ENCODE measurements around the gene CDH4. TPM values are rescaled to one million over a fixed set of nuclear protein-coding genes. Genes with fewer than 3 reads are reported as not detected.

The CDH4 gene
- total and polyA plus RNA-seq, 2 donors (not counting 3 experiments of a cell fraction or from before 2014, with no cell fraction given) = 0.17 to 0.51 TPM

DNA sequence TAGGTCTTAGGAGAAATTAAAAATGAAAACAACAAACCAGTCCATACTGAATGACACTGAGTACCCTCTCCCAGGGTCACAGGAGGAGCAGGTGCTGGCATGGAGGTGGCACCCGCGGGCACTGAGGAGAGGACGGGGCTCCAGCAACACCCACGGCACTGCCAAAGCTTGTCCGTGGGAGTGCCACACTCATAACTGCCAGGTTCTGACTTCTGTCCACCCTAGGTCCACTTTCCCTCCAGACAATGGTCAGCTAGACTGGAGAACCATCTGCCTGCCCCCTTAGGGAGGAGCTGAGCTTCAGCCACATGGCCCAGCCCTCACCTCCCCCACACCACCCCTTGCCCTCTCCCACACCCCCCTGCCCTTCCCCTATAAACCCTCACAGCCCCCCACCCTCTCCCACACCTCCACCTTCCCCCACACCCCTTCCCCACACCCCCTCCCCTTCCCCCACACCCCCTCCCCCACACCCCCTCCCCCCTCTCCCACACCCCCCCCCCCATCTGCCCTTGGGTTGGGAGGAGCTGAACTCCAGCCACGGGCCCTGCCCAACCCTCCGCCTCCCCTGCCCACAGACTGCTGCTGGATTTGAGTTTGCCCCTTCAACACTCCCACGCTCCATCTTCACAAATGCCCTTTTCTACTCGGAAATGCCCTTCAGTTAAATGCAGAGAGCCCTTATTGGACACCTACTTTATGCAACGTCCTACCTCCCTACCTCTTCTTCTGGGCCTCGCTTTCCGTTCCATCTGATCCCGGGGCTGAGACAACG lies 684.1 kb downstream of the CDH4 start:
- H3K79me2 ChIP-seq (ENCODE audit: control insufficient read depth, insufficient read depth, low read length) = no peaks in the 10 kb centered on the region
- no peak for DNase-seq (ENCODE audit: low read depth, low spot score)
- no peak overlapping the region for H2AFZ ChIP-seq (ENCODE audit: low read depth, low read length)
- no peaks in the 10 kb centered on the region for H4K20me1 ChIP-seq (replicated peaks; ENCODE audit: control insufficient read depth, extremely low read depth, insufficient read depth, low read length)
- no peaks in the 10 kb centered on the region for H3K4me1 ChIP-seq (ENCODE audit: control insufficient read depth, extremely low read depth, insufficient read depth, low read length)
- H3K4me3 ChIP-seq (replicated peaks in 1 of 3; ENCODE audit: insufficient read depth in 1 of 3, low read depth in 1 of 3, low read length in 3 of 3) = no peak overlapping the region
- no peak for FAIRE-seq
- no peaks in the 10 kb centered on the region for H3K9me1 ChIP-seq (replicated peaks; ENCODE audit: control insufficient read depth, extremely low read depth, insufficient read depth, low read length)
- no TSS peak for BruUV-seq (replicated peaks)
- no peak for TF ChIP-seq FOS (IDR thresholded peaks at IDR 0.05; ENCODE audit: borderline replicate concordance, insufficient read depth, low read length)
- no peak for TF ChIP-seq JUN (IDR thresholded peaks at IDR 0.05; ENCODE audit: borderline replicate concordance, insufficient read depth, insufficient read length, low read depth)
- TF ChIP-seq MYC (IDR thresholded peaks at IDR 0.05; ENCODE audit: low read depth, low read length) = no peak
- TF ChIP-seq GATA2 (IDR thresholded peaks at IDR 0.05; ENCODE audit: insufficient read depth, insufficient read length, low read depth, low read length) = no peak
- TF ChIP-seq POLR2A (IDR thresholded peaks at IDR 0.05; ENCODE audit: low read depth, low read length) = no peak
- TF ChIP-seq MAX (IDR thresholded peaks at IDR 0.05; ENCODE audit: insufficient read depth, insufficient read length) = no peak
- TF ChIP-seq, protein P1, sequence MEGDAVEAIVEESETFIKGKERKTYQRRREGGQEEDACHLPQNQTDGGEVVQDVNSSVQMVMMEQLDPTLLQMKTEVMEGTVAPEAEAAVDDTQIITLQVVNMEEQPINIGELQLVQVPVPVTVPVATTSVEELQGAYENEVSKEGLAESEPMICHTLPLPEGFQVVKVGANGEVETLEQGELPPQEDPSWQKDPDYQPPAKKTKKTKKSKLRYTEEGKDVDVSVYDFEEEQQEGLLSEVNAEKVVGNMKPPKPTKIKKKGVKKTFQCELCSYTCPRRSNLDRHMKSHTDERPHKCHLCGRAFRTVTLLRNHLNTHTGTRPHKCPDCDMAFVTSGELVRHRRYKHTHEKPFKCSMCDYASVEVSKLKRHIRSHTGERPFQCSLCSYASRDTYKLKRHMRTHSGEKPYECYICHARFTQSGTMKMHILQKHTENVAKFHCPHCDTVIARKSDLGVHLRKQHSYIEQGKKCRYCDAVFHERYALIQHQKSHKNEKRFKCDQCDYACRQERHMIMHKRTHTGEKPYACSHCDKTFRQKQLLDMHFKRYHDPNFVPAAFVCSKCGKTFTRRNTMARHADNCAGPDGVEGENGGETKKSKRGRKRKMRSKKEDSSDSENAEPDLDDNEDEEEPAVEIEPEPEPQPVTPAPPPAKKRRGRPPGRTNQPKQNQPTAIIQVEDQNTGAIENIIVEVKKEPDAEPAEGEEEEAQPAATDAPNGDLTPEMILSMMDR (IDR thresholded peaks at IDR 0.05; ENCODE audit: extremely low read depth in 1 of 2, insufficient read depth in 1 of 2, low read depth in 1 of 2, low read length in 2 of 2) = no peak
- no peak for TF ChIP-seq EZH2 (IDR thresholded peaks at IDR 0.05; ENCODE audit: borderline replicate concordance, low read depth, low read length, severe bottlenecking)
- no peak for TF ChIP-seq POLR2AphosphoS5 (IDR thresholded peaks at IDR 0.05; ENCODE audit: insufficient read depth, low read depth, low read length)
- no peaks in the 10 kb centered on the region for H3K36me3 ChIP-seq (ENCODE audit: control insufficient read depth in 2 of 2, extremely low read depth in 1 of 2, insufficient read depth in 2 of 2, low read length in 2 of 2)
- H3K9ac ChIP-seq (replicated peaks; ENCODE audit: extremely low read depth, insufficient read depth, low read length) = no peak overlapping the region
- H3K4me2 ChIP-seq (ENCODE audit: insufficient read depth, low read length) = no peak overlapping the region
- ChIA-PET CTCF (no interaction called here), POLR2A (no interaction called here)
- dilution Hi-C loops (cut with MboI; ENCODE audit: extremely low pct_ligation_motif_present, low sequenced_read_pairs) (no loop called here), intact Hi-C loops (cut with micrococcal nuclease) (no loop called here)
- H3K27me3 ChIP-seq (ENCODE audit: control insufficient read depth in 2 of 2, insufficient read depth in 2 of 2, low read length in 2 of 2) = no peaks in the 10 kb centered on the region
- H3K9me3 ChIP-seq (replicated peaks; ENCODE audit: control insufficient read depth, insufficient read depth, low read length) = no peaks in the 10 kb centered on the region
- H3K27ac ChIP-seq (ENCODE audit: insufficient read depth, low read depth, low read length) = no peak overlapping the region

All from endothelial cell of umbilical vein (primary cell).